HG02763 (cell line): ENCODE measurements around the gene CHID1.

Source experiments
- ATAC-seq: cut with Tn5 transposase; IDR thresholded peaks from one replicate; pipeline ENCODE4 v1.9.1; 2021; ENCODE audit warnings: mild to moderate bottlenecking, moderate library complexity; ENCODE audit not compliant: unreplicated experiment

The CHID1 gene

DNA sequence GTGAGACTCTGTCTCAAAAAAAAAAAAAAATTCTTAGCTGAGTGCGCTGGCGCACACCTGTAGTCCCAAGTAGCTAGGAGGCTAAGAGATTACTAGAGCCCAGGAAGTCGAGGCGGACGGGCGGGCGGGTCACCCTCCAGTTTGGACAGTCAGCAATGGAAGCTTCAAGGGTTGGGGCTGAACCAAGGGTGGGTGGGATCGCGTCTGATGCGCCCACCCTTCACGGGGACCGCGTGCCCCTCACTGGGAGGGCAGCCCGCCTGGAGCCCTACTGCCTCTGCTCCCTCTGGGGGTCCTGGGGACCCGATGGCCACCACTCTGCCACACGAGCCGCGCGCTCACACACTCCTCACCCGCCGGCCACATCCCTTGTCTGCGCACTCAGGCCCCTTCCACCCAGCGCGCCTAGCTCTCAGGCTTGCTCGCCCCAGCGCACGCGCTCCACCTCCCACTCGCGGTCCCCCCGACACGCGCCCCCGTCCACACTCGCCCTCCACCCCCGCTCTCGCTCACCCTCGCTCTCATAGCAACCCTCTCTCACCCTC lies 494 bp downstream of the CHID1 start:
- ATAC-seq, result no peak

DNA sequence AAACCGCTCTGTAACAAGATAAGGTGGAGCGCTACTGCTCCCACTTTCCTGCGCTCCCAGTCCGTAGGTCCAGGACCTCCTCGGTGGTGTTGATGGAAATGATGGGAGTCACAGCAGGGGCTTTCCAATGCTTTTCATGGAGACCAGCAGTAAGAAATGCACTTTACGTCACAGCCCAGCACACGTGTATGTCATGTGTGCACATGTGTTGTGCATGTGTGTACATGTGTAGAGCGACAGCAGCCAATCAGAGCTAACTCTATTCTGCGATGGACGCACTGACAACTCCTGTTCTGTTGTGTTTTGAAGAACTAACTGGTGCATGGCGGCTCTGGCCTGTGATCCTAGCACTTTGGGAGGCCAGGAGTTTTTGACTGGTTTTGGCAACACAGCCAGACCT lies 1.2 kb downstream of the CHID1 start:
- ATAC-seq, result no peak

DNA sequence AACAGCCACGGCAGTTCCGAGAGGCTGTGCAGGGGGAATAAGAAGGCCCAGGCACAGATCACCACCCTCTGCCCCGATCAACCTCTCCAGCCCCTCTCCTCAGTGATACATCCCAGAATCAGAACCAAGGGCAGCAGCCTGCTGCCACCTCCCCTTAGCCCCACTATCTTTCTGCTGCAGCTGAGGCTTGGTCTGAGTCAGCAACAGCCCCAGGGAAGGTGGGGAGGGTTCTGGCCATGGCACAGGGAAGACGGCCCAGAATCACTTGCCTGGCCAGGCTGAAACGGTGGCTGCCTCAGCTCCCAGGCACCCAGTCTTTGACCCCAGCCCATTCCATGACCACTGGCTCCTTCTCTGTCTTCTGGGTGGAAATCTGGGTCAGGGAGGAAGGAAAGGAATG lies 2.3 kb downstream of the CHID1 start:
- ATAC-seq, result no peak

DNA sequence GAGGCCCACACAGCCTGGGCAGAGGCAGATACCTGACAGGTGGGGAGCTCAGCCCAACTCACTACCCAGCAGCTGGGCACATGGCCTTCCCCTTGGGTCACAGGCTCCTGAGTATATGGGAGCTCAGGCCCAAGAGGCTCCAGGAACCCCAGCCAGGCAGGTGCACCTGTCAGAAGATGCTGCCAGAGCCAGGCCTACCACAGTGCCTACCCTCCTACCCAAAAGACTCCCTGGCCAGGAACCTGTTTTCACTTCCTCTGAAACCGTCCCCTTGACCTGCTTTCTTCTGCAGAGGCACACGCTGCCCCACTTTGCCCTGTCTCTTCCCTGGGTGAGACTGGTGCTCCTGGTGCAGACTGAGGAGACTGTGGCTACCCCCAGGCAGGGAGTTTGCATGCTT lies 2.9 kb downstream of the CHID1 start:
- ATAC-seq, result no peak

DNA sequence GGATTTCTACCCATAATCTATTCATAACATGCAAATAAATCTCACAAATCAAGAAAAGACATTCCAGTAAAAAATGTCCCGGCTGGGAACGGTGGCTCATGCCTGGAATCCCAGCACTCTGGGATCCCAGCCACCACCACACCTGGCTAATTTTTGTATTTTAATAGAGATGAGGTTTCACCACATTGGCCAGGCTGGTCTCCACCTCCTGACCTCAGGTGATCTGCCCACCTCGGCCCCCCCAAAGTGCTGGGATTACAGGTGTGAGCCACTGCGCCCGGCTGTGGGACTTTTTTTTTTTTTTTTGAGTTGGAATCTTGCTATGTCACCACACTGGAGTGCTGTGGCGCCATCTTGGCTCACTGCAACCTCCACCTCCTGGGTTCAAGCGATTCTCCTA lies 4.7 kb downstream of the CHID1 start:
- no peak for ATAC-seq

DNA sequence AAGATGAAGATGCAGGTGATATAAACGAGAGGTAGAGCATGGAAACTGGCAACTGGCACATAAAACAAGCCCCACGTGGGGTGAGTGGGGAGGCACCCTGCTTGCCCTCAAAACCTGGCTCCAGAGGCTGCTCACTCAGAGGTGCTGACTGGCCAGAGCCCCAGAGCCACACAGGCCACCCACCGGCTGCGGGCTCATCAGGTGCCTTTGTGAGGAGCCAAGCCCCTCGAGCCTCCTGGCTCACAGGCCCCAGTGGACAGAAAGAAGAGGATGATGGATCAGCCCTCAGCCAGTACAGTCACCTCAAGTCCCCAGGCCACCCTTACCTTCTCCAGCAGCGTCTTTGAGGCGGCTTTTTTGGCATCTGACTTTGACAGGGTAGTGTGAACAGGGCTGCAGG lies 6.2 kb downstream of the CHID1 start:
- ATAC-seq, result no peak

DNA sequence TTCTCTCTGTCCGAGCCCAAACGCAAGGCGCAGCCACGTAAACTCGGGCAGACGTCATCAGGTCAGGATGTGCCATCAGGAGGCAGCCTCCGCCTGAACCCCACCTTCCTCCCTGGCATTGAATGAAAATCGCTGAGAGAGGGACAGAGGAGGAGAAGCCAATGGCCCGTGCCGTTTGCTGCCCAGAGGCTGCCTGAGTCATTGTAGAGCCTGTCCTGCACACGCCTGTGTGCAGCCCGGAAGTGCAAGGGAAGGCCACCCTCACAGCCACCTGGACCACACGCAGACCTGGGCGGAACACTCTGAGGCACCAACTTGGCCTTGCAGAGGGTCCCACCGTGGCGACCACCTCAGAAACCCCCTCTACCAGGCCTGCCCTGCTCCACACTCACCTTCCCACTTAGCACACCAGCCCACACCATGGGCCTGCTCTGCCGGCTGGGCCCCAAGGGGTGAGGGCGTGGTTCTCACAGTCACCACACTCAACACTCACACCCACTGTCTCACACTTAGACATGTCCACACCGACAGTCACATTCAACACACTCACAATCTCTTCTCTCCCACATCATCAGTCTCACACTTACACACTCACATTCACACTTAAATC lies 9.1 kb downstream of the CHID1 start:
- ATAC-seq, result no peak

DNA sequence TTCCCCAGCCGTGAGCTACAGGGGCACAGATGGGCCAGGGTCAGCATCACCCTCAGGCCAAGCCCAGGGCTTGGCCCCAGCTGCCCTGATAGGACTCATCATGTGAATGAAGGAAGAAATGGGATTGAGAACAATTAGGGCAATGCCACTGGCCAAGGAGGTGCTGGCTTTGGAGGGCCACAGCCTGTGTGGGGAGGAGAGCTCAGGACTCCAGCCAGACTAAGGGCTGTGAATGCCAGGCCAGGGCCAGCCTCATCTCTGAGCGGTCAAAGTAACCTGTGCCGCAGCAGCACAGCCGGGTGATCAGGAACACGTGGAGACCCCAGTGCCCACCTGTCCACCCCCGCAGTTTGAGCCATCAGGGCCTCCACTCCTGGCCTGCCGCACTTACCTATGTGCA lies 10.1 kb downstream of the CHID1 start:
- ATAC-seq, result no peak

DNA sequence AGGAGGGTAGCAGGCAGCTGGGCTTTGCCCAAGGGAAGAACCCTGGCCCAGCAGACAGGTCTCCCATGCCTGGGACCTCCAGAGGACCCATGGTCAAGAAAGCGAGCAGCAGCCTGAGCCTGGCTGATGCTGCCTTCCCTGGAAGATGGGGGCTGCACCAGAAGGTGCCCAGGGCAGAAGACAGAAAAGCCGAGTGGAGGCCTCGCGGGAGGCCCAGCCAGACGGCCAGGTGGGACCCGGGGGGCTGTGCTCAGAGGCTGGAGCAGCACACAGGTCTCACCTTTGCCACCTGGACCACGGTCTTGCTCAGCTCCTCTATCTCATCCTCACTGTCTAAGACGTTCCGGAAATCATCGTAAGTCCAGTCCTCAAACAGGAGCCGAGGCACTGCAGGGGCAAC lies 10.9 kb downstream of the CHID1 start:
- no peak for ATAC-seq

DNA sequence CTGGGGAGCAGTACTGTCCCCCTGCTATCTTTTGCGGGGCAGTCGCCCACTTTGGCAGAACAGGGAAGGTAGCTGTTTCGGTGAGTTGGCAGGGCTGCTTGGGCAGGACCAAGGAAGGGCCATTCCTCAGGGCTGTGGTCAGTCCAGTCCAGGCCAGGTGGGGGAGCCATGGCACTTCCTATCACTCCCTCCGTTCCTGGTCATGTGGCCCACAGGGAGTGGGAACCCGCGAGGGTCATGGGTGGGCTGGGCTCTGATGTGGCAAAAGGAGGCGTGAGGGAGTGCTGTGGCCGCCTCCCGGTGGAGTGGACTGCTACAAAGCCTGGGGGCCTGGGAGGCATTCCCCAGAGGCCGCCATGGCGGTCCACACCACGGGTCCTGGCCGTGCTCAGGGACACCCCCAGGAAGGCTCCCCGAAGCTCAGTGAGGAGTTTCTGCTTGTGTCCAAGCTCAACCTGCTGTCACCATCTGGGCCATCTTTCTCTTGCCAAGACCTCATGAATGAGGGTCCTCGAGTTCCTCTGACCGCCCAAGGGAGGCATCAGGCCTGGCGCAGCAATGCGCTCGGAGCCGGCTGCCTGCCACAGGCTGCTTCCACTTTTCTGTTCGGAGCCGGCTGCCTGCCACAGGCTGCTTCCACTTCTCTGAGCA lies 11.9 kb downstream of the CHID1 start:
- ATAC-seq, result no peak

DNA sequence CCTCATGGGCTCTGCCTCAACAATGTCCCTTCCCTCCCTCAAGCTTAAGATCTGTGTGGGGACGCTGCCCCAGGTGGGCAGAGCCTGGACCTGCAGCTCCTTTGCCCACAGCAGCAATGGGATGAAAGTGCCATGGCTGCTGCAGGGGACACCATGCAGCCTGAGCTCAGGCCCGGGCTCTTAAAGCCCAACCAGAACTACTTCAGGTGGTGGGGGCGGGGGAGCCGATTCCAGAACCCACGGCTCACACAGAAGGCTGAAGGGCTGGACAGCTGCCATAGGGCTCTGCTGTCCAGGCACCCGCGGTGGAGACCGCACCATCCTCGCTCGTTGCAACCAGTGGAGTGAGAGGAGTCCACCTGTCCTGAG lies 12.5 kb downstream of the CHID1 start:
- no peak for ATAC-seq

DNA sequence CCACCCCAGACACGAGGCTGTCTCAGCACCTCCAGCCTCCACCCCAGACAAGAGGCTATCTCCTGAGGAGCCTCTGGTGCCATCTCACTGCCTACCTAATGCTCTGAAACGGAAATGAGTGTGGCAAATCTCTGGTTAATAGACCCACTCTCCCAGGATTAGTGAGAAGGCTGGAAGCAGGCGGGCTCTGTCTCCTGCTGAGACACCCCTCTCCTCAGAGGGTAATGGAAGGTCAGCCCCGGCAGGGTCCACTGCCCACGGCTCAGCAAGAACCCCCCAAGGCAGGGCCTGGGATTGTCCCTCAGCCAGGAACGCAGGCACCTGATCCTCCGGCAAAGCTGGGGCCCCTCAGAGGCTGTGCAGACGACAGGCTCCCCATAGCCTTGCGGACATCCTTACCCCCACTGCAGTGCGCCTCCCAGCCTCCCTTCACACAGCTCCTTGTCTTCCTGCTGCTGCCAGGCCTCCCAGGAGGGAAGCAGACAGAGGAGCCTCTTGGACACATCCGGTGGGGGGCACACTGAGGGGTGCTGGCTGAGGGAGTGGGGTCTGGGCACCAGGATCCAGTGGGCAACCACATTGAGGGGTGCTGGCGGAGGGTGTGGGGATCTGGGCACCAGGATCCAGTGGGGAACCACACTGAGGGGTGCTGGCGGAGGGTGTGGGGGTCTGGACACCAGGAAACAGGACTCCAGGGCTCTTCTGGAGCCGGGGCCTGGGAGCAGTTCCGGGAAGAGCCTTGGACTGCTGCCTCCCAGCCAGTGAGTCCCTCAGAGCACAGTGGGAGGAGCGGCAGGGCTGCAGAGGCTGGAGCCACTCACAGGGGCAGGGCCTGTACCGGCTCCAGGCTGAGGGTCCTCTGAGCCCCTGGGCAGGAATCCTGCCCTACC lies 13.1 kb downstream of the CHID1 start:
- no peak for ATAC-seq

DNA sequence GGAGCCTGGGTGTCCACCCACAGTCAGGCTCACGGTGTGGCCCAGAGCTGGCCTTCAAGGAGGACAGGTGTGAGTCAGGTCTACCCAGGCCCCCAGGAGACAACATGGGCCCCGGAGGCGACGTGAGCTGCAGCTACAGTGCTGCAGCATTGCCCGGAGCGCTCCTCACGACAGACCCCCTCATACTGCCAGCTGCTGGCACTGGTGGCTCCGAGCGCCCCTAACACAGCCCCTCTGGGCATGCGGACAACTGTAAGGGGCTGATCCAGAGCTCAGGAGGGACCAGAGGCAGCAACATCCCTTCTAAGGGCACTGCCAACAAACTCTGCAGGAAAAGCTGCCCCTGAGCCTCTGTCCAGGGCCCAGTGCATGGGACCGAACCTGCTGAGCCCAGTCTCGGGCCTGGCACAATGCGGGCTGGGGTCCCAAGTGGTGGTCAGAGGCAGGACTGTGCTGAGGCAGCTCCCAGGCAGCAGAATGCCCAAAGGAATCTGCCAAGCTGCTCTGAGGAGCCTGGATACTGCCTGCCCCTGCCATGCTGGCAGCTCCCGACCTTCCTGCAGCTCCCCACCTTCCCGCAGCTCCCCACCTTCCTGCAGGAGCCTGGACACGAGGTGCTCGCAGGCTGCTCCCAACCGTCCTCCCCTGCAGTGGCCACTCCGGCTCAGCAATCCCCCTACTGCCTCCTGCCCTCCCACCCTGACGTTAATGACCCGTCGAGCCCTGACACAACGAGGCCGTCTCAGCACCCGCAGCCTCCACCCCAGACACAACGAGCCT lies 15.1 kb downstream of the CHID1 start:
- ATAC-seq, result no peak

DNA sequence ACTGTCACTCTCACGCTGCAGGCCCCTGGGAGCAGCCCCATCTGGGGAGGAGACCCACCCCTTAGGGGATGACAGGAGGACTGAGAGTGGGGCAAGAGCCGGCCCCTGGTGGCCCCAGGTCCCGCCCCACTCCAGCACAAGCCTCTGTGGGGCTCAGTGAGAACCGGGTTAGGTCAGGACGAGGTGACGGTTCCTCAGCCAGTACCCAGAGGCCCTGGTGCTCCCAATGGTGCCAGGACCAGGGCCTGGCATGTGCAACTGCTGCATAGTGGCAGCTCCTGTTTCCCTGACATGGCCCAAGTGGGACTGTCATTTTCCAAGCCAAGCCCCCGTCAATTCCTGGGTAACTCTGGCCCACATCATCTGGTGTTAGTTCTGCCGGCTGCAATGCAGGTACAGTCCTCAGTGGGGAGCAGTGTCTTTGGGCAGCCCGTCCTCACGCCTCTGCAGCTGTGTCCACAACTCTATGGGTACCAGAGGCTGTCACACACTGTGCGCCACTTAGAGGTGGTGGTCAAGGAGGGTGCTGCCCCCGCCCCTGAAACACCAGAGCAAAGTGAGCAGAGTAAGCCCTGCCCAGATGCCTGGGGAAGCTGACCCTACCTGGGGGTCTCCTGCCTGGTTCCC lies 15.9 kb downstream of the CHID1 start:
- ATAC-seq, result no peak

DNA sequence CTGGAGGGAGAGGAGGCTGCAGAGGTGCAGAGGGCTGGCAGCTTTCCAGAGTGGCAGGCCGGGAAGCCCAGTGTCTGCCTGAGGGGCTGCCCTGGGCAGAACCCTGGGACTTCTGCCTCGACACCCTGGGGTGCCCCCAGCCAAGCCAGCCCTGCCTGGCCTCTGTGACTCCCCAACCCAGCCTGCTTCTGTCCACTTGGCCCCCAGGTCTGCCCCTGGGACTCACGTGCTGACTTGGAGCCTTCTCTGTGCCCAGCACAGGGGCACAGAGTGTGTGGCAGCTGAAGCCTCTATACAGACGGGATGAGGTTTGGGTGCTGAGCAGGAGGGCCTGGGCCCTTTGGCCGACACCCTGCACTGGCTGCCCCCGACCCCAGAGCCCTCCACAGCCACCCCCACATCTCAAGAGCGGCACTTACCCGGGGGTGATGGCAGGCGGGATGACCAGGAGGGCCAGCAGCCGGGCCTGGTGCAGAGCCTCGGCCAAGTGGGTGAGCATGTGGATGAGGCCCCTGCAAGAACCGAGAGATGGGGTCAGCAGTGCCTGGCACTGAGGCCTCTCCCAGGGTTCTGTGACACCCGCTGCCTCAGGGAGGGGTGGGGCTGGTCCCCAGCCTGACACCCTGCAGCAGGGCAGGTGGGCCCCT lies 17.5 kb downstream of the CHID1 start:
- ATAC-seq, result no peak

DNA sequence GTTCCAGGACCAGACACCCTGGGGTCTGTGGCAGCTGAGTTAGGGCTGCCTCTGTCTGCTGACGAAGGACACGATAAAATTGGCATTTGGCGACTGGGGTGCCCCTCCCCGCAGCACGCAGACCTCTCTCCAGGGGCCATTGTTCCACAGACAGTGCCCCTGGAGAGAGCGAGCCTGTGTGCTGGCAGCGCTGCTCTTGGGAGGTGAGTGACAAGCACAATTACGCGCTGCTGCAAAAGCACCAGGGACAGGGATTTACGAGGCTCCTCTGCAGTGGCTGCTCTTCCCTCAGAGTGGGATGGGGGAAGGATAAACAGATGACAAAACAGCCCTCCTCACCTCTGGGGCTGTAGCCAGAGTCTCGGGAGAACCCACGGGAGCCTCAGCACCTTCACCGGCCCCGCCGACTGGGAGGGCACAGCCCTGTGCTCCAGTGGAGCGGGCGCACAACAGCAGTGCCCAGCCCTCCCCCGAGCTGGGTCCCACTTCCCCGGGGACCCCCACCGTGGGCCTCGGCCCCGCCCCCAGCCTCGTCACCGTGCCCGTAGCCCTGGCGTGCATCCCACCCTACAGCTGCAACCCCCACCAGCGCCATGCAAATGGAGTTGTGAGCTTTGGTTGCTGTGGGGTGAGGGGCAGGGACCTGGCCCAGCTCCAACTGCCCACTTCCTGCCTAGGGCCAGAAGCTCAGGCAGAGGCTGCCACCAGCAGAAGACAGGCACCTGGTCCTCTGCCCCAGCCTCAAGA lies 19.6 kb downstream of the CHID1 start:
- no peak for ATAC-seq

DNA sequence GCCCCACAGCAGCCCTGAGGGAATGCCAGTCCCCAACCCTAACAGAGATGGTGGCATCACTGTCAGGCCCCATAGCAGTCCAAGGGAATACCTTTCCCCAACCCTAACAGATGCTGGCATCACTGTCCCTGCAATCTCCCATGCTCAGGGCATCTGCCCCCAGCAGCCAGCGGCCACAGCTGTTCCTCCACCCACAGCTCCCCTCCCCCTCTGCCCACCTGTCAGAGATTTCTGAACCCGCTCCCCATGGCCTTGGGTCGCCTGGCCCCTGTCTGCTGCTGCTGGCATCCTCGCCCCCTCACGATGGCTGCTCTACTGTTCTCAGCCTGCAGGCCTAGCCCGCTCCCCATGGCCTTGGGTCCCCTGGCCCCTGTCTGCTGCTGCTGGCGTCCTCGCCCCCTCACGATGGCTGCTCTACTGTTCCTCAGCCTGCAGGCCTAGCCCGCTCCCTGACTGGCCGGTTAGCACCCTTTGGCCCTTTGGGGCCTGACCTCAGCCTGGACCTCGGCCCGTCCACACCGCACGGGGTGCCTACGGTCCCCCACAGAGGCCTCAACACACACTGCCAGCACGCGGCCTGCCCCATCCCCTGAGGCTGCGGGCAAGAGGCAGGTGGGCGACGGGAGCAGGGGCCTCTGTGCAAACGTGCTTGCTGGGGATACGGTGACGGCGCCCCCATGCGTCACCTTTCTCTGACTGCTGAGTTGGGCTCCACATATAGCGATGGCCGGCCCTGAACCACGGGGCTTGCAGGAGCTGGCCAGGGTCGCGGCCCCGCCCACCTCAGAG lies 20.7 kb downstream of the CHID1 start:
- ATAC-seq, result no peak

DNA sequence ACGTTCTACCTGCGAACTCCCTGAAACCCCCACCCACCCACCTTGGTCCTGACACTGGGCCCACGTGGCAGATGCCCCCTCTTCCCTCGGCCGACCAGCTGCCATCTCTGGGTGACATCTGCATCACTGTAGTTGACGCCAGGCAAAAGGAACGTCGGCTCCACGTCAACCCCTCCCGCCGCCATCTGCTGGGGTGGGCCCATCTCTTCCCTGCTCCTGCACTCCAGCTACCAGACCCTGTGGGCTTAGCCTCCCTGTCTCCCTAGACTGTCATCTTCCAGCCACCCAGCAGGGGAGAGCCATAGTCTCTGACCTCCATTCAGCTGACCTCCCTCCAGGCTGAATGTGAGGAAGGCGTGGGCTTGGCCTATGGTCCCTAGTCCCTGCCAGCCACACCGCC lies 21.4 kb downstream of the CHID1 start:
- no peak for ATAC-seq
